HL-60 (cell line): Measurements from ENCODE around the gene DUSP7.

Source experiments
- CTCF ChIP-seq: IDR thresholded peaks from one replicate; pipeline ENCODE4 v1.5.1; 2011; ENCODE audit warnings: low read length, control low read depth, inconsistent platforms; ENCODE audit not compliant: insufficient read depth
- GABPA ChIP-seq: IDR thresholded peaks from 2 replicates; pipeline ENCODE4 v1.6.1; 2012; ENCODE audit warnings: low read depth
- REST ChIP-seq: IDR thresholded peaks from 2 replicates; pipeline ENCODE4 v1.6.1; 2012; ENCODE audit warnings: low read depth; ENCODE audit not compliant: insufficient replicate concordance

GRCh38 chr3:52095990-52096775 lies 39.8 kb upstream of the DUSP7 start:
- TF ChIP-seq REST: no peak
- TF ChIP-seq CTCF: no peak
- no peak for TF ChIP-seq GABPA
